Lower leg skin (tissue), 4 donors: ENCODE results near the gene ROM1. TPM values are rescaled to one million over a fixed set of nuclear protein-coding genes. Genes with fewer than 3 reads are reported as not detected.
"Not testable (repeated sequence)": the region's sequence is repeated elsewhere in the genome, so short reads cannot be mapped to it uniquely, and the experiment has no call there.

ENCODE experiments used
- DNase-seq, 2 donors: peaks; one replicate each; pipeline ENCODE4 v3.0.0-alpha.2; 2019; ENCODE audit warnings: low spot score in 2 of 2
- H3K4me3 ChIP-seq: fragments of 200-600 bp; sonication (generic); 2 replicates; pipeline ENCODE4 v1.5.1; 2017; ENCODE audit warnings: mild to moderate bottlenecking, low read depth; ENCODE audit not compliant: poor library complexity, severe bottlenecking
- POLR2A ChIP-seq, 2 donors: fragments of 450-650 bp; IDR thresholded peaks; one replicate each; pipeline ENCODE4 v1.6.1; 2016 to 2017; ENCODE audit warnings: antibody characterized with exemption in 2 of 2, mild to moderate bottlenecking in 1 of 2, moderate library complexity in 1 of 2
- WGBS, 2 donors: methylation state at CpG; one replicate each; pipeline ENCODE4 v1.1.5; 2018; 5-methylcytosine and 5-hydroxymethylcytosine counted together
- intact Hi-C: fragments of 100-400 bp; cut with DNase I; formaldehyde crosslinking; loops from one replicate; pipeline ENCODE4 v1.15.0; 2023; ENCODE audit warnings: low total_unique reads
- total RNA-seq, 4 donors: library from RNA; depleted of rRNA; stranded (reverse); fragments of >200 nt; gene quantifications; one replicate each; pipeline ENCODE4 v1.1.0, GENCODE V29; 2016
- TF ChIP-seq, protein P1 (sequence below), 3 donors: fragments of 450-650 bp; IDR thresholded peaks; one replicate each; pipeline ENCODE4 v1.5.1; 2016; ENCODE audit warnings: antibody characterized with exemption in 3 of 3, mild to moderate bottlenecking in 3 of 3, moderate library complexity in 2 of 3

The ROM1 gene
- total RNA-seq, 4 donors from 2014 or later: 4.0 to 7.6 (median 6.5) TPM

DNA sequence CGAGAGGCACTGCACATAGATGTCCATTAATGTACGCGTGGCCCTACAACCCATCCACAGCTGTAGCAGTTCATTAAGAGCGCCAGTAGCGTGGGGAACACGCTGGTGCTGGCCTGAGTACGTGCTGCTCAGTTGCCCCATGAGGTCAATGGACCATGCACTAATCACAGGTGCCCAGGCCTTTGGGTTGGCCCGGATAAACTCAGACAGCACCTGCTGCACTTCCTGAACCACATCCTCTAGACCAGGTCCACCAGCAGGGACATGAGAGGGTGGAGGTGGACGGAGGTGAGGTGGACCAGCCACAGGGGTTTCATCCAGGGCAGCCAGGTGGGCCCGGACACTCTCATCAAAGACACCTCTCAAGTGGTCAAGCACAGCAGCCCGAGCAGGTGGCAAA, 36.4 kb downstream of the ROM1 start:
- DNase-seq: no peak
- no peak overlapping the region for H3K4me3 ChIP-seq
- intact Hi-C loops: no loop called here
- TF ChIP-seq, protein P1, sequence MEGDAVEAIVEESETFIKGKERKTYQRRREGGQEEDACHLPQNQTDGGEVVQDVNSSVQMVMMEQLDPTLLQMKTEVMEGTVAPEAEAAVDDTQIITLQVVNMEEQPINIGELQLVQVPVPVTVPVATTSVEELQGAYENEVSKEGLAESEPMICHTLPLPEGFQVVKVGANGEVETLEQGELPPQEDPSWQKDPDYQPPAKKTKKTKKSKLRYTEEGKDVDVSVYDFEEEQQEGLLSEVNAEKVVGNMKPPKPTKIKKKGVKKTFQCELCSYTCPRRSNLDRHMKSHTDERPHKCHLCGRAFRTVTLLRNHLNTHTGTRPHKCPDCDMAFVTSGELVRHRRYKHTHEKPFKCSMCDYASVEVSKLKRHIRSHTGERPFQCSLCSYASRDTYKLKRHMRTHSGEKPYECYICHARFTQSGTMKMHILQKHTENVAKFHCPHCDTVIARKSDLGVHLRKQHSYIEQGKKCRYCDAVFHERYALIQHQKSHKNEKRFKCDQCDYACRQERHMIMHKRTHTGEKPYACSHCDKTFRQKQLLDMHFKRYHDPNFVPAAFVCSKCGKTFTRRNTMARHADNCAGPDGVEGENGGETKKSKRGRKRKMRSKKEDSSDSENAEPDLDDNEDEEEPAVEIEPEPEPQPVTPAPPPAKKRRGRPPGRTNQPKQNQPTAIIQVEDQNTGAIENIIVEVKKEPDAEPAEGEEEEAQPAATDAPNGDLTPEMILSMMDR (IDR thresholded peaks at IDR 0.05): no peak
- no peak for TF ChIP-seq POLR2A (IDR thresholded peaks at IDR 0.05)
- WGBS, 2 donors: 89 to 93% methylated on average over 11 of the region's 11 CpGs

DNA sequence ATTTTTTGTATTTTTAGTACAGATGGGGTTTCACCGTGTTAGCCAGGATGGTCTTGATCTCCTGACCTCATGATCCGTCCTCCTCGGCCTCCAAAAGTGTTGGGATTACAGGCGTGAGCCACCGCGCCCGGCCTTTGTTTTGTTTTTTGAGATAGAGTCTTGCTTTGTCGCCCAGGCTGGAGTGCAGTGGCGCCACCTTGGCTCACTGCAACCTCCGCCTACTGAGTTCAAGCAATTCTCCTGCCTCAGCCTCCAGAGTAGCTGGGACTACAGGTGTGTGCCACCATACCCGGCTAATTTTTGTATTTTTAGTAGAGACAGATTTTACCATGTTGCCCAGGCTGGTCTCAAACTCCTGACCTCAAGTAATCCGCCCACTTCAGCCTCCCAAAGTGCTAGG, 37.2 kb downstream of the ROM1 start:
- DNase-seq, intact Hi-C loops, H3K4me3 ChIP-seq: not testable (repeated sequence)
- 95 to 96% methylated on average over 12 of the region's 12 CpGs for WGBS, 2 donors

DNA sequence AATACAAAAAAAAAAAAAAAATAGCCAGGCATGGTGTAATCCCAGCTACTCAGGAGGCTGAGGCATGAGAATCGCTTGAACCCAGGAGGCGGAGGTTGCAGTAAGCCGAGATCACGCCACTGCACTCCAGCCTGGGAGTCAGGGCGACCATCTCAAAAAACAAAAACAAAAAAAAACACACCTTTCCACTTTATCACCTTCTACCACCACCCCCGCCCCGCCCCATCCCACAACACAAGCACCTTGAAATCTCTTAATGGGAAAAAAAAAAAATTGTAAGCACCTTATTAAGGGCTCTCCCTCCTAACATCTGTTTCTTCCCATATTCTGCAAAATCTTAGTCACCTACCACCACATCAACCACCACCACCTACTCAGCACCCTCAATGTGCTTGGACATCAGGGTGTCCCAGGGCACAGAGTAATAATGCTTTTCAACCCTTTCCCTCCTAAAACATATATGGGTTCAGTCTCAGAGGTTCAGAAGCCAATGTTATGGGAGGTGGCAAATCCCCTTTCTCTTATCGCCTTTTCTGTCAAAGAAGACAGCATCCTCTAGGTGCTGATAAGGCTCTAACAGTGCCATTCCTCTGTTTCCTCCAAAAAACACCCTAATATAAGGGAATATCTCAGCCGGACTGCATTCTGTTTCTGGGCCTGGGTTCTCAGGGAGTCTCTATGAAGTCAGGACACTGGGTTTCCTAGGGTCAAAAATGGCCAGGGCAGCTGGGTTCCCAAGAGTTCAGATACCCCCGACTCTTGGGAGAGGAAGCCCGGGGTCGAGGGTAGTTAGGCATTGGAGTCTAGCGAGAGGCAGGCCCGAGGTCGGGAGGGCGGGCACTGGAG, 39.3 kb downstream of the ROM1 start:
- intact Hi-C loops: no loop called here
- 30% methylated on average over 16 of the region's 16 CpGs for WGBS, 2 donors
- H3K4me3 ChIP-seq: peak overlapping the region; percentile 87
- TF ChIP-seq, protein P1 (IDR thresholded peaks at IDR 0.05): no peak
- TF ChIP-seq POLR2A (IDR thresholded peaks at IDR 0.05): no peak
- no peak for DNase-seq

DNA sequence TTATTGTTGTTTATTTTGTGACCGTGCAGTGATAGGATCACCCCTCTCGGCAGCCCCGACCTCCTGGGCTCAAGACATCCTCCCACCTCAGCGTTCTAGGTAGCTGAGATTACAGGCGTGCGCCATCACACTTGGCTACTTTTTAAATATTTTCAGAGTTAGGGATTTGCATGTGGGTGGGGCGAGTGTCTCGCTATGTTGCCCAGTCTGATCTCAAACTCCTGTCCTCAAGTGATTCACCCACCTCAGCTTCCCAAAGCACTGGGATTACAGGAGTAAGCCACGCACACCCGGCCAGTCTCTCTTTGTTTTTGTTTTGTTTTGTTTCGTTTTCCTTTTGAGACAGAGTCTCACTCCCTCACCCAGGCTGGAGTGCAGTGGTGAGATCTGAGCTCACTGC, 41.2 kb downstream of the ROM1 start:
- TF ChIP-seq POLR2A (IDR thresholded peaks at IDR 0.05): no peak
- TF ChIP-seq, protein P1 (IDR thresholded peaks at IDR 0.05): no peak
- H3K4me3 ChIP-seq: no peak overlapping the region
- no peak for DNase-seq
- WGBS, 2 donors: 89 to 93% methylated on average over 11 of the region's 11 CpGs
- intact Hi-C loops: no loop called here

DNA sequence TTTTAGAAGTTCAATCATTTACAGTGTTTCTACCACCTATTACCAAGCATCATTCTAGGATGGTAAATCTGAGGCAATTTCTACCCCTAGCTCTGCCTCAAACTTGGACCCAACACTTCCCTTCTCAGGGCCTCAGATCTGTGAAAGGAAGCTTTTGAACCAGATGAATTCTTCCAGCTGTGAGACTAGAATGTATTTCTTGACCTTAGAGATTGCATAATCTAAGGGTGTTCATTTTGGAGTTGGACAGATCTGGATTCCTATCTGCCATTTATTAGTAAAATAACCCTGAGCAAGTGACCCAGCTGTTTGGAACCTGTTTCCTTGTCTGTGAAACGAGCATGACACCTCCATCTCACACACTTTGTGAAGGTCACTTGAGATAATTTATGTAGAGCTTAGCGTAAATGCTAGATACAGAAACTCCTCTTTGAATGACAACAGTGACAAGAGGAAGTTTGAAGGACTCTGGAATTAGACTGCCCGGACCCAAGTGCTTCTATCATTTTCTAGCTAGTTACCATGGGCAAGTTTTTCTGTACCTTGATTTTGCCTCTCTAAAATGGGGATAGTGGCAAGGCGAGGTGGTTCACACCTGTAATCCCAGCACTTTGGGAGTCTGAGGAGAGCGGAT, 43.9 kb downstream of the ROM1 start:
- WGBS, 2 donors: 55 to 59% methylated on average over 5 of the region's 5 CpGs
- no peak for TF ChIP-seq POLR2A (IDR thresholded peaks at IDR 0.05)
- TF ChIP-seq, protein P1 (IDR thresholded peaks at IDR 0.05): no peak
- intact Hi-C loops: no loop called here

DNA sequence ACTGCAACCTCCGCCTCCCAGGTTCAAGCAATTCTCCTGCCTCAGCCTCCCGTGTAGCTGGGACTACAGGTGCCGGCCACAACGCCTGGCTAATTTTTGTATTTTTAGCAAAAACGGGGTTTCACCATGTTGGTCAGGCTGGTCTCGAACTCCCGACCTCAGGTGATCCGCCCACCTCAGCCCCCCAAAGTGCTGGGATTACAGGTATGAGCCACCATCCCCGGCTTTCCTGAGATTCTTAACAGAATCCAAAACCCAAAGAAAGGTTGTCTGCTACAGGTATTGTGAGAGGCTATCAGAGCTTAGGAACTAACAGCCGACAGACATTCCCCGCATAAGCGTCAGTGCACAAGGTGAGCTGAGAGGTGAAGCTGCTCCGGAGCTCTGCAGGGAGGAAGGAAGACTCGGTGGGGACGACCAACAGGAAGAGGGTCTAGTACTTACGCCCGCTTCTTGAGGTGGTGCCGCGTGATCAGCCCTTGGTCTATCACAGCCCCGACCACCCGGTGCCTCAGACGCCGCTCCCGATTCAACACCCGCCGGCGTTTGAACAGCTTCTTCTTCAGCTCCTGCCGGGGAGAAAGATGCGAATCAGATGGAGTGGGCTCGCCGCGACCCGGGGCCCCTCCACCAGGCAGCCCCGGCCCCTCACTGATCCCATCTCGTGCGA, 51.5 kb downstream of the ROM1 start:
- WGBS, 2 donors: 2 to 3% methylated on average over 35 to 36 of the region's 36 CpGs
- H3K4me3 ChIP-seq: peak overlapping the region; percentile 60
- TF ChIP-seq POLR2A (IDR thresholded peaks at IDR 0.05): no peak
- TF ChIP-seq, protein P1 (IDR thresholded peaks at IDR 0.05): no peak
- DNase-seq: no peak
- intact Hi-C loops: no loop called here

More for the DNA sequence above, 43.9 kb downstream of the ROM1 start:
- DNase-seq: no peak
- no peak overlapping the region for H3K4me3 ChIP-seq
